Astrocyte of the cerebellum (primary cell): ENCODE data around the gene FAM184A.

Experiments used
- DNase-seq: peaks from one replicate; pipeline ENCODE4 v3.0.0-alpha.2; 2011; ENCODE audit warnings: low read depth
- H3K4me3 ChIP-seq: 2 replicates; pipeline ENCODE4 v1.5.1; 2011; ENCODE audit warnings: mild to moderate bottlenecking, low read depth, low read length, moderate library complexity
- in situ Hi-C: cut with HindIII; loops from 2 replicates; pipeline ENCODE4 v1.10.0; 2017; ENCODE audit warnings: low sequenced_read_pairs
- TF ChIP-seq, protein P1 (sequence below): IDR thresholded peaks from 2 replicates; pipeline ENCODE4 v1.5.1; 2012; ENCODE audit warnings: low read length, low read depth, moderate library complexity, mild to moderate bottlenecking; ENCODE audit errors: missing control alignments

Gene FAM184A

DNA sequence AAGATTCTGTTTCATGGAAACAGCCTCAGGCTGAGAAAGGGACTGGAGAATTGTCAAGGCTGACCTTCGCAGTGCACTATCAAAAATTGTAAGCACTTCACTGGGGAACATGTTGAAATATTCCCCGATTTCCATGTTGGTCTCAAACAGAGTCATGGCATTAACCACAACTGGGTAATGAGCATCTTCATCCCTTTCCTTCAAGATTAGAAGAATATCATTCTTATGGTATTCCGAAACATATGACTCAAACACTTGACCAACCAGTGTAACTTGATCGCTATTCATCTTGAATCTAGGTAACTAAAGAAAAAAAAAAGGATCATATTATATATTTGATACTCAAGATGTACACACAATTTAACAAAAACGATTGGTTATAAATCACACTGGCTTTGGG is 147.0 kb downstream of the FAM184A start:
- in situ Hi-C loops = no loop called here
- no peak overlapping the region for H3K4me3 ChIP-seq
- no peak for DNase-seq

DNA sequence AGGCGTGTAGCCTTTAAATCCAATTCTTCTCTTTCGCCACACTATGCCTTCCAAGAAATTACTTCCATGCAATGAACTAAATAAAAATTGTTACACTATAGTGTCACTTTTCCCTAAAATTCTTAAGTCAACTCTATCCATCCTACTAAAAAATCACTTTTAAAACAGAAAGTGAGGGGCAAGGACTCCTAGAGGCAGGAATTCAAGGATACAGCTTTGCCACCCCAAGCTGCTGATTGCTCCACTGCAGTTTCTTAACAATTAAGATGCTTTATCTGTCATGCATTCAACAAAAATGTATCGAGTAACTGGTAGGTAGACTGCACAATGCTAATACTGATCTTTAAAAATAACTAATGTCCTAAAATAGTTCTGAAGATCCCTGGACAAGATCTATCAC is 147.8 kb downstream of the FAM184A start:
- TF ChIP-seq, protein P1, sequence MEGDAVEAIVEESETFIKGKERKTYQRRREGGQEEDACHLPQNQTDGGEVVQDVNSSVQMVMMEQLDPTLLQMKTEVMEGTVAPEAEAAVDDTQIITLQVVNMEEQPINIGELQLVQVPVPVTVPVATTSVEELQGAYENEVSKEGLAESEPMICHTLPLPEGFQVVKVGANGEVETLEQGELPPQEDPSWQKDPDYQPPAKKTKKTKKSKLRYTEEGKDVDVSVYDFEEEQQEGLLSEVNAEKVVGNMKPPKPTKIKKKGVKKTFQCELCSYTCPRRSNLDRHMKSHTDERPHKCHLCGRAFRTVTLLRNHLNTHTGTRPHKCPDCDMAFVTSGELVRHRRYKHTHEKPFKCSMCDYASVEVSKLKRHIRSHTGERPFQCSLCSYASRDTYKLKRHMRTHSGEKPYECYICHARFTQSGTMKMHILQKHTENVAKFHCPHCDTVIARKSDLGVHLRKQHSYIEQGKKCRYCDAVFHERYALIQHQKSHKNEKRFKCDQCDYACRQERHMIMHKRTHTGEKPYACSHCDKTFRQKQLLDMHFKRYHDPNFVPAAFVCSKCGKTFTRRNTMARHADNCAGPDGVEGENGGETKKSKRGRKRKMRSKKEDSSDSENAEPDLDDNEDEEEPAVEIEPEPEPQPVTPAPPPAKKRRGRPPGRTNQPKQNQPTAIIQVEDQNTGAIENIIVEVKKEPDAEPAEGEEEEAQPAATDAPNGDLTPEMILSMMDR = peak; percentile 24
- H3K4me3 ChIP-seq = no peak overlapping the region
- in situ Hi-C loops = no loop called here
- DNase-seq = no peak

More for the DNA sequence above, 147.0 kb downstream of the FAM184A start:
- TF ChIP-seq, protein P1 = no peak

DNA sequence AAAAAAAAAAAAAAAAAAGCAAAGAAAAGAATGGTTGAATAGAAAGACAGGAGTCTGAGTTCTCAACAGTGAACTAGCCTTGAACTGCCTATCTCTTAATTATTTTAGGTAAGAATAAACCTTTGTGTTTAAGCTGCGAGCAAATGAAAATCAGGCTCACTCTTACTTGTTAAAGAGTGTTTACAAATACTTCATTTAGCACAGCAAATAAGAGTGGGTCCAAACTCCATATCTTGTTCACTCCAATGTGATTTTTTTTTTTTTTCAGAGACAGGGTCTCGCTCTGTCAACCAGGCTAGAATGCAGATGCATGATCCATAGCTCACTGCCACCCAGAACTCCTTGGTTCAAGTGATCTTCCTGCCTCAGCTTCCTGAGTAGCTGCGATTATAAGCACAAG is 155.4 kb downstream of the FAM184A start:
- no peak overlapping the region for H3K4me3 ChIP-seq
- DNase-seq = no peak
- TF ChIP-seq, protein P1 = no peak
- in situ Hi-C loops = no loop called here

DNA sequence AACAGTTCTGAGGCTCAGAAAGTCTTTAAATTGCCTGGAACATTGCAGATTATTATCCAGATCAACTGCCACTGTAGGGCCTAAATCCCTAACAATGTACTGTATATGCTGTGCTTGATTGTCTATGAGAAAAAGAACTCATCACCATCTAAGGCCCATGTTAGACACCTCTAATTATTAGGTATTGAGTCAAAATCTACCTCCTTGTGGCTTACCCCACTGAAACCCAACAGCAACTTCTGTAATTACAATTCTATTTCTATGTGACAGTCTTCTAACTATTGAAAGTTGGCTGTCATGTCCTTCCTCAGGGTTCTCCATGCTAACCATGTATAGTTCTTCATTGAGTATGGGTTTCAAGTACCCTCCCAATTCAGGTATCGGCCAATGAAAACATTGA is 157.4 kb downstream of the FAM184A start:
- in situ Hi-C loops = no loop called here
- DNase-seq = no peak
- TF ChIP-seq, protein P1 = no peak
- no peak overlapping the region for H3K4me3 ChIP-seq

DNA sequence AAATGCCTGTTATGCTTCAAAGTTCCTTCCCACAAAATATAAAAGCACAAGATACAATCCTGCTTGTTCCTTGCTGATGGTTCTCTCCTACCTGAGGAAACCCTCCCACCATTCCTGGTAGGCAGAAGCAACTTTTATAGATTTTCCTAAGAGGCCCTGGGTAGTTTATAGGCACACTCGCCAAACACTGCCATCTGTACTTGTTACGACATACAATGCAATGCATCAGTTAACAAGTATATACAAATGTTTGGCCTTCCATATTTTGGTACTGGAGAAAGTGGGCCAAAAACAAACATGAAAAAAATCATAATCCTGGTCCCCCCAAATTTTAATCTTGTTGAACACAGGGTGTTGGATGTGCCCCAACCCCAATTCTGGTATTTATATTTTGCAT is 160.1 kb downstream of the FAM184A start:
- in situ Hi-C loops = no loop called here
- DNase-seq = no peak
- no peak overlapping the region for H3K4me3 ChIP-seq
- TF ChIP-seq, protein P1 = no peak

DNA sequence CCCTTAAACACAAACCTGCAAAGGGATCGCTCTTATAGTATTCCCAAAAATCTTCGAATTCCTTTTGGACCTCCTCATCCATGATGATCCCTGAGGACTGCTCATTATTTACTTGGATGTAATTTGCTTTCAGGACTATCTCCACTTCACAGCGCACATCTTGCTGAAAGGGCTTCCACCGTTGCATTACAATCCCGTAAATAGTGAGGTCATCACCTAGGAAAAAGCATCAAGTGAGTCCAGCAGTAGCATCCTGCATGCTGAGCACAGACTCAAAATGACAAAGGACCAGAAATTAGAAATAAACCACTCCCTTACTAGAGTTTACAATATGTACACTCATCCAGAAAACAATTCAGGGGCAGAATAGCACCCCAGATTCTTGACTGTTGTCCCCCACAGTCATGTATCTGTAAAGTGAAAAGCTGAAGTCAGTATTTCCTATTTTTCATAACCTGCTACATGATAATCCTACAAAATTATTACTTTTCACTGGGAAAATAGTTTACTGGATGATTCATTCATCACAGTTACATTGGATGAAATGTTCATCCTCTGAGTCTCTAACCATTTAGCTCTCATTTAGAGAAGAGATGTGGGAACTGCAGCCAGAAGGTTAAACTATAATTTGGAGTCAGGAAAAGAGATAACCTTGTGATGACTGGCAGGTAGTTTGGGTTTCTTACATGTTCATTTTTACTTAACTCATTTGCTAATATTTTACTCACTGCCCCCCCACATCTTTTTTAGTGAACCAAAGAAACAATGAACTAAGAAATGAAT is 160.7 kb downstream of the FAM184A start:
- DNase-seq = no peak
- in situ Hi-C loops = no loop called here
- TF ChIP-seq, protein P1 = no peak
- H3K4me3 ChIP-seq = no peak overlapping the region
